SK-N-SH treated with all-trans-retinoic acid at 6 μM for 48 hours (cell line): ENCODE data around the gene DIAPH3.
A peak's percentile ranks its signal among the peaks of the same experiment; 100 is the strongest.
"Not testable (repeated sequence)": the region's sequence is repeated elsewhere in the genome, so short reads cannot be mapped to it uniquely, and the experiment has no call there.

ENCODE experiments used
- ATAC-seq: fragments of 200-7000 bp; cut with Tn5 transposase; 3 replicates; pipeline ENCODE4 v1.9.1; 2020; ENCODE audit warnings: mild to moderate bottlenecking, moderate library complexity
- ARNTL ChIP-seq: fragments of 450-650 bp; formaldehyde crosslinking; IDR thresholded peaks from 2 replicates; pipeline ENCODE4 v1.5.0; 2020; ENCODE audit warnings: low read depth, mild to moderate bottlenecking, moderate library complexity, borderline replicate concordance
- BACH2 ChIP-seq: fragments of 250-450 bp; sonication (Bioruptor Pico); IDR thresholded peaks from 2 replicates; pipeline ENCODE4 v1.9.0; 2021; ENCODE audit warnings: mild to moderate bottlenecking, borderline replicate concordance
- CSDC2 ChIP-seq: fragments of 250-450 bp; sonication (Bioruptor Pico); IDR thresholded peaks from 2 replicates; pipeline ENCODE4 v1.5.0; 2020; ENCODE audit warnings: mild to moderate bottlenecking, moderate library complexity
- ESRRG ChIP-seq: fragments of 250-450 bp; sonication (Bioruptor Pico); IDR thresholded peaks from 2 replicates; pipeline ENCODE4 v1.6.1; 2021; ENCODE audit warnings: mild to moderate bottlenecking
- GLIS3 ChIP-seq: fragments of 250-450 bp; sonication (Bioruptor Pico); IDR thresholded peaks from 2 replicates; pipeline ENCODE4 v1.5.0; 2020; ENCODE audit warnings: mild to moderate bottlenecking, moderate library complexity
- ISL1 ChIP-seq: fragments of 250-450 bp; sonication (Bioruptor Pico); IDR thresholded peaks from 2 replicates; pipeline ENCODE4 v2.1.2; 2022; ENCODE audit warnings: mild to moderate bottlenecking, moderate library complexity
- PPARA ChIP-seq: fragments of 250-450 bp; sonication (Bioruptor Pico); IDR thresholded peaks from 2 replicates; pipeline ENCODE4 v1.5.0; 2020; ENCODE audit warnings: mild to moderate bottlenecking, borderline replicate concordance
- RARB ChIP-seq: fragments of 250-450 bp; sonication (Bioruptor Pico); IDR thresholded peaks from 2 replicates; pipeline ENCODE4 v1.8.0; 2021; ENCODE audit warnings: mild to moderate bottlenecking, moderate library complexity
- SNAI2 ChIP-seq: fragments of 250-450 bp; sonication (Bioruptor Pico); IDR thresholded peaks from 2 replicates; pipeline ENCODE4 v1.5.0; 2020; ENCODE audit warnings: mild to moderate bottlenecking, moderate library complexity
- TCF4 ChIP-seq: fragments of 250-450 bp; sonication (Bioruptor Pico); IDR thresholded peaks from 2 replicates; pipeline ENCODE4 v1.8.0; 2021; ENCODE audit warnings: mild to moderate bottlenecking, moderate library complexity, borderline replicate concordance
- TOX ChIP-seq: fragments of 250-450 bp; sonication (Bioruptor Pico); IDR thresholded peaks from 2 replicates; pipeline ENCODE4 v1.8.0; 2021; ENCODE audit warnings: mild to moderate bottlenecking, moderate library complexity, borderline replicate concordance
- ZC3H10 ChIP-seq: fragments of 250-450 bp; sonication (Bioruptor Pico); IDR thresholded peaks from 2 replicates; pipeline ENCODE4 v1.5.1; 2021; ENCODE audit warnings: mild to moderate bottlenecking, moderate library complexity
- ZFP3 ChIP-seq: fragments of 250-450 bp; sonication (Bioruptor Pico); IDR thresholded peaks from 2 replicates; pipeline ENCODE4 v1.5.0; 2020; ENCODE audit warnings: mild to moderate bottlenecking, moderate library complexity
- ZFP30 ChIP-seq: fragments of 450-650 bp; formaldehyde crosslinking; IDR thresholded peaks from 2 replicates; pipeline ENCODE4 v1.5.0; 2022; ENCODE audit warnings: mild to moderate bottlenecking, moderate library complexity
- ZNF565 ChIP-seq: fragments of 450-650 bp; formaldehyde crosslinking; conservative IDR thresholded peaks from 2 replicates; pipeline ENCODE4 v1.5.0; 2020; ENCODE audit warnings: low read depth, mild to moderate bottlenecking, moderate library complexity
- ZNF70 ChIP-seq: fragments of 450-650 bp; formaldehyde crosslinking; IDR thresholded peaks from 2 replicates; pipeline ENCODE4 v1.5.0; 2020; ENCODE audit warnings: mild to moderate bottlenecking, moderate library complexity
- ZNF8 ChIP-seq: fragments of 450-650 bp; formaldehyde crosslinking; IDR thresholded peaks from 2 replicates; pipeline ENCODE4 v1.5.0; 2020; ENCODE audit warnings: mild to moderate bottlenecking, moderate library complexity
- TF ChIP-seq, protein P1 (sequence below): fragments of 250-450 bp; sonication (Bioruptor Pico); IDR thresholded peaks from 2 replicates; pipeline ENCODE4 v1.8.0; 2021; ENCODE audit warnings: low read depth, mild to moderate bottlenecking, moderate library complexity, borderline replicate concordance
- TF ChIP-seq, protein P2 (sequence below): fragments of 250-450 bp; sonication (Bioruptor Pico); IDR thresholded peaks from 2 replicates; pipeline ENCODE4 v1.5.0; 2020; ENCODE audit warnings: mild to moderate bottlenecking, moderate library complexity
- TF ChIP-seq, protein P3 (sequence below): fragments of 250-450 bp; sonication (Bioruptor Pico); IDR thresholded peaks from 2 replicates; pipeline ENCODE4 v1.8.0; 2020; ENCODE audit warnings: mild to moderate bottlenecking, moderate library complexity, borderline replicate concordance
- TF ChIP-seq, protein P4 (sequence below): fragments of 250-450 bp; sonication (Bioruptor Pico); IDR thresholded peaks from 2 replicates; pipeline ENCODE4 v1.5.1; 2021; ENCODE audit warnings: mild to moderate bottlenecking, moderate library complexity

The DIAPH3 gene

DNA sequence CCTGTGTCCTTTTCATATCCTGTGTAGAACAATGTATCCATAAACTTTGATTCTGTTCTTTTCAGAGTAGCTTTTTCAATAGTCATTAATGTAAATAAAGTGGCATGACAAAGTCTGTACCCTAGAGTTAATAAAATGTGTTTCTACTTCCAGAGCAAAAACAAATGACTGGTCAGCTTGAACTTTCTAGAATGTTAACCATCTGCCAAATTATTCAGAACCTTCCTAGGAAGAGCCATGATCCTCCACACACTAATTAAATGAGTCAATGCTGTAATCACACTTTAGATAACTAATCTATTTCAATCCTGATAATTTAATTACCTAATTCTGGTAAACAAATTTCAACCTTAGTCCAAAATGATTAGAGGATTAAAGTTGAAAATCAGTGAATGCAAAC is 73.2 kb downstream of the DIAPH3 start:
- TF ChIP-seq ZFP3 (CRISPR knock-in tag), result no peak
- TF ChIP-seq ARNTL (CRISPR knock-in tag), result no peak
- TF ChIP-seq CSDC2, result no peak
- no peak for TF ChIP-seq ZNF565 (CRISPR knock-in tag)
- no peak for TF ChIP-seq TCF4 (CRISPR knock-in tag)
- no peak for TF ChIP-seq BACH2 (CRISPR knock-in tag)
- peak; percentile 66 for TF ChIP-seq ISL1 (CRISPR knock-in tag)
- ATAC-seq, result no peak

DNA sequence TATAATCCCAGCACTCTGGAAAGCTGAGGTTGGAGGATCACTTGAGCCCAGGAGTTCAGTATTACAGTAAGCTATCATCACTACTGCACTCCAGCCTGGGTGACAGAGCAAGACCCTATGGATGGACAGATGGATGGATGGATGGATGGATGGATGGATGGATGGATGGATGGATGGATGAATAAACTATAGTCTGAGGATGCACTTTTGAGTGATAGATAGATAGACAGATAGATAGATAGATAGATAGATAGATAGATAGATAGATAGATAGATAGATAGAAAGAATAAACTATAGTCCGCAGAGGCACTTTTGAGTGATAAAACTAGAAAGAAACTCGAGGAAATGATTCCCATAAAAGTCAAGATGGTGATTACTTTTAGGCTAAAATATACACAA is 79.9 kb downstream of the DIAPH3 start:
- ATAC-seq, result not testable (repeated sequence)

DNA sequence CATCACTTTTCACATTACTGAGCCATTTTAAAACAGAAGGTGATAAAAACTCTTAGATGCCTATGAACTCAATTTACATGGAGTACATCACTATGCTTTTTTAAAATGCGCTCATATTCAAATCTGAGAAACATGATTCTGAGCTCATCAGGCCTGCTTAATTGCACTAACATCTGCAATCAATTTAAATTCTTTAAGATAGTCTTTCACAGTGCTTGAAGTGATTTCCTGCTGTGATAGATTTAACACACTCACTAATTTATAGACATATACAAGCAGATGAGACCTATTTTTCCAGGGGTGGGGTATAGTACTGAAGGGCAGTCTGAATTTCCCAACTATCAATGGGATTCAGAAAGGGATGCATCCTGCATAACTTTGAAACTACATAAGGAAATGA is 82.9 kb downstream of the DIAPH3 start:
- no peak for TF ChIP-seq ZNF70 (CRISPR knock-in tag)
- TF ChIP-seq ZFP30 (CRISPR knock-in tag), result no peak
- TF ChIP-seq, protein P1, sequence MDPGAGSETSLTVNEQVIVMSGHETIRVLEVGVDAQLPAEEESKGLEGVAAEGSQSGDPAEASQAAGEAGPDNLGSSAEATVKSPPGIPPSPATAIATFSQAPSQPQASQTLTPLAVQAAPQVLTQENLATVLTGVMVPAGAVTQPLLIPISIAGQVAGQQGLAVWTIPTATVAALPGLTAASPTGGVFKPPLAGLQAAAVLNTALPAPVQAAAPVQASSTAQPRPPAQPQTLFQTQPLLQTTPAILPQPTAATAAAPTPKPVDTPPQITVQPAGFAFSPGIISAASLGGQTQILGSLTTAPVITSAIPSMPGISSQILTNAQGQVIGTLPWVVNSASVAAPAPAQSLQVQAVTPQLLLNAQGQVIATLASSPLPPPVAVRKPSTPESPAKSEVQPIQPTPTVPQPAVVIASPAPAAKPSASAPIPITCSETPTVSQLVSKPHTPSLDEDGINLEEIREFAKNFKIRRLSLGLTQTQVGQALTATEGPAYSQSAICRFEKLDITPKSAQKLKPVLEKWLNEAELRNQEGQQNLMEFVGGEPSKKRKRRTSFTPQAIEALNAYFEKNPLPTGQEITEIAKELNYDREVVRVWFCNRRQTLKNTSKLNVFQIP (CRISPR knock-in tag), result no peak
- TF ChIP-seq BACH2 (CRISPR knock-in tag), result no peak
- TF ChIP-seq ESRRG (CRISPR knock-in tag), result no peak
- TF ChIP-seq, protein P2, sequence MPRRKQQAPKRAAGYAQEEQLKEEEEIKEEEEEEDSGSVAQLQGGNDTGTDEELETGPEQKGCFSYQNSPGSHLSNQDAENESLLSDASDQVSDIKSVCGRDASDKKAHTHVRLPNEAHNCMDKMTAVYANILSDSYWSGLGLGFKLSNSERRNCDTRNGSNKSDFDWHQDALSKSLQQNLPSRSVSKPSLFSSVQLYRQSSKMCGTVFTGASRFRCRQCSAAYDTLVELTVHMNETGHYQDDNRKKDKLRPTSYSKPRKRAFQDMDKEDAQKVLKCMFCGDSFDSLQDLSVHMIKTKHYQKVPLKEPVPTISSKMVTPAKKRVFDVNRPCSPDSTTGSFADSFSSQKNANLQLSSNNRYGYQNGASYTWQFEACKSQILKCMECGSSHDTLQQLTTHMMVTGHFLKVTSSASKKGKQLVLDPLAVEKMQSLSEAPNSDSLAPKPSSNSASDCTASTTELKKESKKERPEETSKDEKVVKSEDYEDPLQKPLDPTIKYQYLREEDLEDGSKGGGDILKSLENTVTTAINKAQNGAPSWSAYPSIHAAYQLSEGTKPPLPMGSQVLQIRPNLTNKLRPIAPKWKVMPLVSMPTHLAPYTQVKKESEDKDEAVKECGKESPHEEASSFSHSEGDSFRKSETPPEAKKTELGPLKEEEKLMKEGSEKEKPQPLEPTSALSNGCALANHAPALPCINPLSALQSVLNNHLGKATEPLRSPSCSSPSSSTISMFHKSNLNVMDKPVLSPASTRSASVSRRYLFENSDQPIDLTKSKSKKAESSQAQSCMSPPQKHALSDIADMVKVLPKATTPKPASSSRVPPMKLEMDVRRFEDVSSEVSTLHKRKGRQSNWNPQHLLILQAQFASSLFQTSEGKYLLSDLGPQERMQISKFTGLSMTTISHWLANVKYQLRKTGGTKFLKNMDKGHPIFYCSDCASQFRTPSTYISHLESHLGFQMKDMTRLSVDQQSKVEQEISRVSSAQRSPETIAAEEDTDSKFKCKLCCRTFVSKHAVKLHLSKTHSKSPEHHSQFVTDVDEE (CRISPR knock-in tag), result no peak
- TF ChIP-seq, protein P3, sequence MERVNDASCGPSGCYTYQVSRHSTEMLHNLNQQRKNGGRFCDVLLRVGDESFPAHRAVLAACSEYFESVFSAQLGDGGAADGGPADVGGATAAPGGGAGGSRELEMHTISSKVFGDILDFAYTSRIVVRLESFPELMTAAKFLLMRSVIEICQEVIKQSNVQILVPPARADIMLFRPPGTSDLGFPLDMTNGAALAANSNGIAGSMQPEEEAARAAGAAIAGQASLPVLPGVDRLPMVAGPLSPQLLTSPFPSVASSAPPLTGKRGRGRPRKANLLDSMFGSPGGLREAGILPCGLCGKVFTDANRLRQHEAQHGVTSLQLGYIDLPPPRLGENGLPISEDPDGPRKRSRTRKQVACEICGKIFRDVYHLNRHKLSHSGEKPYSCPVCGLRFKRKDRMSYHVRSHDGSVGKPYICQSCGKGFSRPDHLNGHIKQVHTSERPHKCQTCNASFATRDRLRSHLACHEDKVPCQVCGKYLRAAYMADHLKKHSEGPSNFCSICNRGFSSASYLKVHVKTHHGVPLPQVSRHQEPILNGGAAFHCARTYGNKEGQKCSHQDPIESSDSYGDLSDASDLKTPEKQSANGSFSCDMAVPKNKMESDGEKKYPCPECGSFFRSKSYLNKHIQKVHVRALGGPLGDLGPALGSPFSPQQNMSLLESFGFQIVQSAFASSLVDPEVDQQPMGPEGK, result no peak
- 0 out of 2 replicates have a peak, but pooled peaks have one; percentile 24 for TF ChIP-seq TCF4 (CRISPR knock-in tag)
- no peak for TF ChIP-seq GLIS3 (CRISPR knock-in tag)
- peak; percentile 25; the same call in 2 of the 3 replicates for ATAC-seq

DNA sequence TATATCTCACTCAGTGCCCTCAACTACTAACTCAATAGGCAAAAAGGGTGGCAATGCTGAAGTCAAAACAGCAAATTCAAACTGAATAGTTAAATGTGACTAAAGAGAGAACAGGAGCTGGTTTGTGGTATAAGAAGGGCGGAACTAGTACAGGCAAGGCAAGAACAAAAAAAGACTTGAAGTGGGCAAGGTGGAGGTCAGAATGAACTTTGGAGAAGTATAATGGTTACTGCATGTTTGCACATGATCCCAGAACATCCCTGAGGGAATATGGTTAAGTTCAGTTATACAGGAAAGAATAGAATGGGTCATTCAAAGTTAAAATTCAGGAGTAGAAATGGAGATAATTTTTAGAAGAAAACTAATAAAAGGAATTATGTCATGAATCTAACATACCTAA is 85.5 kb downstream of the DIAPH3 start:
- TF ChIP-seq ESRRG (CRISPR knock-in tag), result no peak
- ATAC-seq, result no peak

DNA sequence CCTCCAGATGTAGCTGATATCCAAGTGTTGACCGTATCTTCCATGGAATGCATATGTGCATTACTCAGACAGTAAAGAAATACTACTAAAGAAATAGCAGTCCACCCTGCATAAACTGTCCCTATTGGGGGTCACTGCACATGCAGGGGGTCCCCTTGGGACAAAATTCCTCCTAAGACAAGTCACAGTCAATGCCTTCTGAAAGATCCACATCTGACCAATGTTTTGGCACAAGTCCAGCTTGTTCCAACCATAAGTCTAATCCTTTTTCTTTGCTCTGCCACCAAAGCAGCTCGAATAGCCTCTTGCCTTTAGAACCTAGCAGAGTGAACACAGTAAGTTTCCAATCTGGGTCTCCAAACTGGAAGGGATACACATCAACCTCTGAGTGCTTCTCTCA is 87.9 kb downstream of the DIAPH3 start:
- no peak for ATAC-seq
- TF ChIP-seq SNAI2, result no peak
- no peak for TF ChIP-seq TCF4 (CRISPR knock-in tag)
- TF ChIP-seq PPARA, result no peak
- TF ChIP-seq ZFP3 (CRISPR knock-in tag), result no peak
- TF ChIP-seq, protein P4, sequence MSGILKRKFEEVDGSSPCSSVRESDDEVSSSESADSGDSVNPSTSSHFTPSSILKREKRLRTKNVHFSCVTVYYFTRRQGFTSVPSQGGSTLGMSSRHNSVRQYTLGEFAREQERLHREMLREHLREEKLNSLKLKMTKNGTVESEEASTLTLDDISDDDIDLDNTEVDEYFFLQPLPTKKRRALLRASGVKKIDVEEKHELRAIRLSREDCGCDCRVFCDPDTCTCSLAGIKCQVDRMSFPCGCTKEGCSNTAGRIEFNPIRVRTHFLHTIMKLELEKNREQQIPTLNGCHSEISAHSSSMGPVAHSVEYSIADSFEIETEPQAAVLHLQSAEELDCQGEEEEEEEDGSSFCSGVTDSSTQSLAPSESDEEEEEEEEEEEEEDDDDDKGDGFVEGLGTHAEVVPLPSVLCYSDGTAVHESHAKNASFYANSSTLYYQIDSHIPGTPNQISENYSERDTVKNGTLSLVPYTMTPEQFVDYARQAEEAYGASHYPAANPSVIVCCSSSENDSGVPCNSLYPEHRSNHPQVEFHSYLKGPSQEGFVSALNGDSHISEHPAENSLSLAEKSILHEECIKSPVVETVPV (CRISPR knock-in tag), result no peak
- TF ChIP-seq ARNTL (CRISPR knock-in tag), result no peak
- no peak for TF ChIP-seq BACH2 (CRISPR knock-in tag)
- TF ChIP-seq, protein P3, result no peak
- TF ChIP-seq CSDC2, result no peak
- TF ChIP-seq RARB (CRISPR knock-in tag), result no peak
- no peak for TF ChIP-seq ESRRG (CRISPR knock-in tag)
- TF ChIP-seq ZFP30 (CRISPR knock-in tag), result no peak
- TF ChIP-seq ZNF70 (CRISPR knock-in tag), result no peak
- TF ChIP-seq, protein P1 (CRISPR knock-in tag), result no peak
- no peak for TF ChIP-seq ZC3H10 (CRISPR knock-in tag)
- TF ChIP-seq ZNF8 (CRISPR knock-in tag), result no peak
- no peak for TF ChIP-seq TOX
- TF ChIP-seq GLIS3 (CRISPR knock-in tag), result no peak
